ENCODE results near the gene TRIP12. TPM values are rescaled to one million over a fixed set of nuclear protein-coding genes. Genes with fewer than 3 reads are reported as not detected.
A peak's percentile ranks its signal among the peaks of the same experiment; 100 is the strongest.

Gene TRIP12
- total and polyA plus RNA-seq, 4 experiments from 2014 or later = 14.5 to 224 (median 135) TPM

DNA sequence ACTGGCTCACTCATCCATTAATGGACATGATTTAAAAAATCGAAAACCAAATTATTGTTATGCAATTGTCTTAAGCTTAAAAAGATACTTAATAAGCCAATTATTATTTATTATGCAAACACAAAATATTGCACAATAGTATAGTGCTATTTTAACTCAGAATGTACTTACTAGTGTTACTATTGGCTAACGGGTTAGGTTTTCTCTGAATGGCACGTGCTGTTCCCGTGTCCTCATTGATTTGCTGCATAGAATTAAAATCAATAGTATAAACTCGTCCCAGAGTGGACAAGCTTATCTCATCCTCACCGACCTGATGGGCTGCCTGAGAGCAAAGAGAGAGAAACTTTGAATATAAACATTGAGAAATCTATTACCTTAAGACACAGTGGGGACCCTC is 116.2 kb downstream of the TRIP12 start:
- peaks cover 0 to 5% (median 3%) of the 10 kb centered on the region in 4 donors for H3K4me1 Mint-ChIP-seq
- Histone ChIP-seq H3K36me3 (ENCODE audit: insufficient read depth, low read length) (peaks cover 60% of the 10 kb centered on the region), H3K4me3 (ENCODE audit: low read length in 2 of 2) (no peak overlapping the region), H3K27me3 (ENCODE audit: insufficient read depth, low read length) (no peaks in the 10 kb centered on the region), H3K9me3 (ENCODE audit: control insufficient read depth in 1 of 2, low read length in 2 of 2) (no peaks in the 10 kb centered on the region), H3K27ac (ENCODE audit: low read depth, low read length) (no peak overlapping the region), H3K4me1 (ENCODE audit: insufficient read depth, low read length) (no peaks in the 10 kb centered on the region)
- ChIA-PET CTCF (ENCODE audit: partially characterized antibody) (interaction anchor here (1.4 to 3.5 kb wide), 2 partner anchors 24 to 105 kb away, joined by 5 to 17 read pairs; no protein-coding TSS in a partner anchor), POLR2A (ENCODE audit: partially characterized antibody) (no interaction called here)
- DNase-seq = no peak
- intact Hi-C loops (cut with micrococcal nuclease) = no loop called here
- H3K4me3 Mint-ChIP-seq = no peak overlapping the region
- peak overlapping the region in 3 of 7 donors; percentile 1 to 50 (median 29) for H3K27ac Mint-ChIP-seq
- H3K27me3 Mint-ChIP-seq = no peaks in the 10 kb centered on the region
- peaks cover 37 to 77% of the 10 kb centered on the region in 2 donors for H3K36me3 Mint-ChIP-seq
- no peaks in the 10 kb centered on the region for H3K9me3 Mint-ChIP-seq

DNA sequence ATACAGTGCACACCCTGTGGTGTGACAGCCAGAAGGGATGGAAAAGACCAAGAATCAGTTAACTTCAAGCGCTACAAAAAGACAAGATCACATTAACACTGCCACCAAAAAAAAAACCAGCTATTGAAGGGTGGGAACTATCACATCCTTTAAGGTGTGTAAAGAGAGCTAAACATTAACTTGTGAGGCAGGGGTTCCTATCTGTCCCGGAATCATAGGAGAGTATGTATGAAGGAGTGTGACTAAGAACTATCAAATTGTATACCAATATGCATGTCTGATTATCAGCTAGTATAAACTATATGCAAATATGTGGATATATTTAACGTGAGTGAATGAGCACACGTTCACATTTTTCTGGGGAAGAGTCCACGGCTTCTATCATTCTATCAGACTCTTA is 119.0 kb downstream of the TRIP12 start:
- peak overlapping the region in 3 of 7 donors; percentile 5 to 67 (median 14) for H3K27ac Mint-ChIP-seq
- peaks cover 36 to 72% of the 10 kb centered on the region in 2 donors for H3K36me3 Mint-ChIP-seq
- H3K4me3 ChIP-seq (ENCODE audit: low read length in 2 of 2) = no peak overlapping the region
- CTCF ChIA-PET (ENCODE audit: partially characterized antibody) = interaction anchor here (1.0 to 5.2 kb wide), 11 partner anchors 12 to 357 kb away, joined by 3 to 142 read pairs (median 6); no protein-coding TSS in a partner anchor
- peaks cover 65% of the 10 kb centered on the region for H3K36me3 ChIP-seq (ENCODE audit: insufficient read depth, low read length)
- no peak overlapping the region for H3K4me3 Mint-ChIP-seq
- no peaks in the 10 kb centered on the region for H3K27me3 ChIP-seq (ENCODE audit: insufficient read depth, low read length)
- H3K9me3 Mint-ChIP-seq = no peaks in the 10 kb centered on the region
- H3K27me3 Mint-ChIP-seq = no peaks in the 10 kb centered on the region
- intact Hi-C loops (cut with micrococcal nuclease) = no loop called here
- H3K4me1 ChIP-seq (ENCODE audit: insufficient read depth, low read length) = no peaks in the 10 kb centered on the region
- DNase-seq = no peak
- POLR2A ChIA-PET (ENCODE audit: partially characterized antibody) = interaction anchor here (1.4 to 2.5 kb wide), 2 partner anchors 108 to 119 kb away, joined by 8 to 9 read pairs; partner anchors contain the start of genes FBXO36 and TRIP12
- H3K4me1 Mint-ChIP-seq = peaks cover 0 to 5% (median 3%) of the 10 kb centered on the region in 4 donors
- no peaks in the 10 kb centered on the region for H3K9me3 ChIP-seq (ENCODE audit: control insufficient read depth in 1 of 2, low read length in 2 of 2)
- H3K27ac ChIP-seq (ENCODE audit: low read depth, low read length) = no peak overlapping the region

DNA sequence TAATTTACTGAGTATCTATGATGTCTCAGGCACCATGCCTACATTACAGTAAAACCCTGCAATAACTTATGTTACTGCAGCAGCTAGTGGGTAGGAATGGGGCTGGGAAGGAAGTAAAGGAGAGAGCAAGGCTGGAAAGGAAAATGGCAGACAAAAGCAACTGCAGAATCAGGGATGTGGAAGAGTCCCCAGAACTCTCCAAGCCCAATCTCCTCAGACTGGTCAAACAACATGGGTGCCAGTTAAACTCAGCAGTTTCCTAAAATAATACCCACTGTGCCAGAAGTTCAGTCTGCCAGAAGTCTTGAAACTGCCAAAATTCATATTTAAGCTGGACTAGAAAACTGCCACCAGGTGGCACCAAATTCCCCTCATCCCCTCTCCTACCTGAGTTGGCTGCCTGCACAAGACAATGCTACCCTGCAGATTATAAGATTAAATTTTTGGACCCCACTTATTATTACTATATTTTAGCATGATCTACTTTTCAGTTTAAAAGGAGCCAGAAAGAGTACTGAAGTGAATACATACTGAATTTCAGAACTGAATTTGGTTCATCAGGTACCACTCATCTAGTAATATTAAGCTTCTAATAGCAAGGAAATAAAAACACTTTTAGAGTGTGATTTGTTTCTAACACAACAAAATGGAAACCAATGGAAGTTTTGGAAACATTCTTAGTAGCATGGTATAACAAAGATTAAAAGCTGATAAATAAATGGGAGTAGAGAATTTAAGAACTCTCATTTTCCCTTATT is 120.6 kb downstream of the TRIP12 start:
- POLR2A ChIA-PET (ENCODE audit: partially characterized antibody) = interaction anchor here (0.6 to 1.8 kb wide), 7 partner anchors 18 to 323 kb away, joined by 3 to 18 read pairs (median 3); partner anchors contain the start of genes FBXO36 and TRIP12
- H3K4me1 Mint-ChIP-seq = peaks cover 0 to 3% (median 3%) of the 10 kb centered on the region in 4 donors
- peaks cover 39 to 75% of the 10 kb centered on the region in 2 donors for H3K36me3 Mint-ChIP-seq

DNA sequence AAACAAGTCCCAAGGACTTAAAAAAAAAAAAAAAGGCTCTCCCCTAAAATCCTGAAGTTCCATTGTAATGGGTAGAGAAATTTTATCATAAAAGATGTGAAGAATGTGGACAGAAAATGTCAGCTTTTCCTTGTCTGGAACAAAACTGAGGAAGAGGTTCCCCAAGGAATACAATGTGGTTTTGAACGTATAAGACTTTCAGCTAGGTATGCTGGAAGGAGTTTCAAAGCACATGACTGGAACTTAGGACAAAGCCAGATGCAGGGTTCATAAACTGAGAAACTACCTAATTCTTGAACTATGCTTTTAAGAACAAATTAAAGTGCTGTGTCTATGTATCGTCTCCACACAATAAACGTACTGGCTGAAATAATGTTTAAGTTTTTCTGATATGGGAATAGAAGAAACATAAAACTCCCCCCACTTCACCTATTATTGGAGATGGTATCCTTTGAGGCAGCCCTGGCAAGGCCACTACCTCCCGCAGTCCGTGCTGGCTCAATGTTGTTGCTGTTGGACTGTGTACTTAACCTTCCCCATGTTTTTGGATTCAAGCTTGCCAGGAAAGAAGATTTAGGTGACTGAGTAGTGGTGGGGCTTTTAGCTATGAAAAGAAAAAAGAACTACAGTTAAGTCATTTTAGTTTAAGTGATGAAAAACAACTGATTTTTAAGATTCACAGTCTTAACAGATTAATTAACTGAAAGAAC is 123.2 kb downstream of the TRIP12 start:
- H3K4me3 ChIP-seq (ENCODE audit: low read length in 2 of 2) = no peak overlapping the region
- H3K9me3 Mint-ChIP-seq = no peaks in the 10 kb centered on the region
- H3K27ac Mint-ChIP-seq = no peak overlapping the region
- no peaks in the 10 kb centered on the region for H3K4me1 ChIP-seq (ENCODE audit: insufficient read depth, low read length)
- H3K27me3 Mint-ChIP-seq = no peaks in the 10 kb centered on the region
- no peak overlapping the region for H3K27ac ChIP-seq (ENCODE audit: low read depth, low read length)
- no peaks in the 10 kb centered on the region for H3K9me3 ChIP-seq (ENCODE audit: control insufficient read depth in 1 of 2, low read length in 2 of 2)
- CTCF ChIA-PET (ENCODE audit: partially characterized antibody) = interaction anchor here (0.9 to 3.6 kb wide), 4 partner anchors 11 to 113 kb away, joined by 4 to 27 read pairs (median 8); no protein-coding TSS in a partner anchor
- no peak for DNase-seq
- H3K4me1 Mint-ChIP-seq = peaks cover 0 to 3% (median 3%) of the 10 kb centered on the region in 4 donors
- peaks cover 41 to 78% of the 10 kb centered on the region in 2 donors for H3K36me3 Mint-ChIP-seq
- peaks cover 68% of the 10 kb centered on the region for H3K36me3 ChIP-seq (ENCODE audit: insufficient read depth, low read length)
- intact Hi-C loops (cut with micrococcal nuclease) = no loop called here
- POLR2A ChIA-PET (ENCODE audit: partially characterized antibody) = interaction anchor here (1.8 kb wide), 1 partner anchor 123 kb away, joined by 5 read pairs; the partner anchor contains the start of genes FBXO36 and TRIP12
- no peaks in the 10 kb centered on the region for H3K27me3 ChIP-seq (ENCODE audit: insufficient read depth, low read length)
- H3K4me3 Mint-ChIP-seq = no peak overlapping the region

More for the DNA sequence above, 120.6 kb downstream of the TRIP12 start:
- CTCF ChIA-PET (ENCODE audit: partially characterized antibody) = interaction anchor here (0.7 to 5.2 kb wide), 37 partner anchors 13 to 361 kb away, joined by 3 to 142 read pairs (median 4); partner anchors contain the start of genes FBXO36 and TRIP12
- no peaks in the 10 kb centered on the region for H3K27me3 Mint-ChIP-seq
- H3K4me1 ChIP-seq (ENCODE audit: insufficient read depth, low read length) = no peaks in the 10 kb centered on the region
- peak; percentile 62 to 71 (median 64) for DNase-seq
- no peak overlapping the region for H3K4me3 Mint-ChIP-seq
- no peaks in the 10 kb centered on the region for H3K9me3 Mint-ChIP-seq
- no peaks in the 10 kb centered on the region for H3K9me3 ChIP-seq (ENCODE audit: control insufficient read depth in 1 of 2, low read length in 2 of 2)
- peaks cover 63% of the 10 kb centered on the region for H3K36me3 ChIP-seq (ENCODE audit: insufficient read depth, low read length)
- H3K27ac ChIP-seq (ENCODE audit: low read depth, low read length) = no peak overlapping the region
- no peak overlapping the region for H3K4me3 ChIP-seq (ENCODE audit: low read length in 2 of 2)
- intact Hi-C loops (cut with micrococcal nuclease) = loop anchor here (1.0 to 2.0 kb wide), 8 partner anchors 72 to 810 kb away; partner anchors contain the start of gene SLC16A14
- no peaks in the 10 kb centered on the region for H3K27me3 ChIP-seq (ENCODE audit: insufficient read depth, low read length)
- H3K27ac Mint-ChIP-seq = peak overlapping the region in 4 of 7 donors; percentile 1 to 41 (median 21)

DNA sequence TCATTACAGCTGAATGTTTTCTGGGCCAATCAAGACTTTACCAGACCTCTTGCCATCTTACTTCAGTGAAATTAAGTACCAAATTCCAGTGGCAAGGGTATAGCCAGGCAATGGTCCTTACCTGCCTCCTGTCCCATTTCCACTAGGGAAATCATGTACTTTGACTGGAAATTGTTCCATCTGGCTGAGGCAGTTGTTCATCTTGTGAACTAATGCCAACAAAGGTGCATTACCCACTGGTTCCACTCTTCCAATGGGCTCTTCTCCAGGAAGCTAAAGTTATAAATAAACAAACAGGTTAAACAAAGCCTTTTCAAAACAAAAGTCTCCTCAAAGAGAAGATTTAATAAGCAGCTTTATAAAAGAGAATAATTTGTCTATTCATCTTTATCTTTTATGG is 126.8 kb downstream of the TRIP12 start:
- POLR2A ChIA-PET (ENCODE audit: partially characterized antibody) = no interaction called here

DNA sequence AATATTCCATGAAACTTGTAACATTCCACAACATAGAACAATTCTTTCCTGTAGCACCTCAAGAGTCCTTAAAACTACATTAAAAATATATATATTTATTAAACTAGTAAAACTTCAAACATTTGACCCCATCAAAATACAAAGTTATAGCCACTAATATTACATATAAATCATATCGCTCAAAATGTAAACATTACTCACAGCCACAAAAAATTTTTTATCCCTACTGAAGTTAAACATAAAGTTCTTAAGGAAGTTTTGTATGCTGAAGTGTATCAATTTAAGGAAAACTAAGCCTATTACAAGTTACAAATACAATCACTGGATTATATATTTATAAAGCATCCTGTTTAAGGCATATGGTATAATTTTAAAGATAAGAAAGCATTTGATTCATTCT is 127.2 kb downstream of the TRIP12 start:
- Mint-ChIP-seq H3K9me3 (no peaks in the 10 kb centered on the region), H3K27me3 (no peaks in the 10 kb centered on the region), H3K4me1 (peaks cover 2 to 13% (median 6%) of the 10 kb centered on the region in 4 donors), H3K4me3 (no peak overlapping the region), H3K27ac (no peak overlapping the region), H3K36me3 (peaks cover 52 to 85% of the 10 kb centered on the region in 2 donors)
- DNase-seq = no peak
- H3K36me3 ChIP-seq (ENCODE audit: insufficient read depth, low read length) = peaks cover 75% of the 10 kb centered on the region
- no peak overlapping the region for H3K27ac ChIP-seq (ENCODE audit: low read depth, low read length)
- ChIA-PET POLR2A (ENCODE audit: partially characterized antibody) (no interaction called here), CTCF (ENCODE audit: partially characterized antibody) (interaction anchor here (2.9 kb wide), 1 partner anchor 14 kb away, joined by 26 read pairs; no protein-coding TSS in a partner anchor)
- intact Hi-C loops (cut with micrococcal nuclease) = no loop called here
- no peaks in the 10 kb centered on the region for H3K9me3 ChIP-seq (ENCODE audit: control insufficient read depth in 1 of 2, low read length in 2 of 2)
- no peaks in the 10 kb centered on the region for H3K27me3 ChIP-seq (ENCODE audit: insufficient read depth, low read length)
- H3K4me1 ChIP-seq (ENCODE audit: insufficient read depth, low read length) = no peaks in the 10 kb centered on the region
- H3K4me3 ChIP-seq (ENCODE audit: low read length in 2 of 2) = no peak overlapping the region

More for the DNA sequence above, 126.8 kb downstream of the TRIP12 start:
- Mint-ChIP-seq H3K4me1 (peaks cover 2 to 13% (median 6%) of the 10 kb centered on the region in 4 donors), H3K9me3 (no peaks in the 10 kb centered on the region), H3K36me3 (peaks cover 52 to 82% of the 10 kb centered on the region in 2 donors), H3K27me3 (no peaks in the 10 kb centered on the region), H3K27ac (no peak overlapping the region), H3K4me3 (no peak overlapping the region)
- H3K4me3 ChIP-seq (ENCODE audit: low read length in 2 of 2) = no peak overlapping the region
- H3K27ac ChIP-seq (ENCODE audit: low read depth, low read length) = no peak overlapping the region
- no peaks in the 10 kb centered on the region for H3K9me3 ChIP-seq (ENCODE audit: control insufficient read depth in 1 of 2, low read length in 2 of 2)
- peaks cover 75% of the 10 kb centered on the region for H3K36me3 ChIP-seq (ENCODE audit: insufficient read depth, low read length)
- no peaks in the 10 kb centered on the region for H3K4me1 ChIP-seq (ENCODE audit: insufficient read depth, low read length)
- no peak for DNase-seq
- intact Hi-C loops (cut with micrococcal nuclease) = no loop called here
- no peaks in the 10 kb centered on the region for H3K27me3 ChIP-seq (ENCODE audit: insufficient read depth, low read length)
- CTCF ChIA-PET (ENCODE audit: partially characterized antibody) = interaction anchor here (2.9 kb wide), 1 partner anchor 15 kb away, joined by 26 read pairs; no protein-coding TSS in a partner anchor

Data from CD4-positive, alpha-beta memory T cell (primary cell).